ENCODE results near the gene BEND5. TPM values are rescaled to one million over a fixed set of nuclear protein-coding genes. Genes with fewer than 3 reads are reported as not detected.
A peak's percentile ranks its signal among the peaks of the same experiment; 100 is the strongest.

BEND5 gene
- total RNA-seq, 4 donors from 2014 or later, result 0.64 to 1.4 (median 0.85) TPM

DNA sequence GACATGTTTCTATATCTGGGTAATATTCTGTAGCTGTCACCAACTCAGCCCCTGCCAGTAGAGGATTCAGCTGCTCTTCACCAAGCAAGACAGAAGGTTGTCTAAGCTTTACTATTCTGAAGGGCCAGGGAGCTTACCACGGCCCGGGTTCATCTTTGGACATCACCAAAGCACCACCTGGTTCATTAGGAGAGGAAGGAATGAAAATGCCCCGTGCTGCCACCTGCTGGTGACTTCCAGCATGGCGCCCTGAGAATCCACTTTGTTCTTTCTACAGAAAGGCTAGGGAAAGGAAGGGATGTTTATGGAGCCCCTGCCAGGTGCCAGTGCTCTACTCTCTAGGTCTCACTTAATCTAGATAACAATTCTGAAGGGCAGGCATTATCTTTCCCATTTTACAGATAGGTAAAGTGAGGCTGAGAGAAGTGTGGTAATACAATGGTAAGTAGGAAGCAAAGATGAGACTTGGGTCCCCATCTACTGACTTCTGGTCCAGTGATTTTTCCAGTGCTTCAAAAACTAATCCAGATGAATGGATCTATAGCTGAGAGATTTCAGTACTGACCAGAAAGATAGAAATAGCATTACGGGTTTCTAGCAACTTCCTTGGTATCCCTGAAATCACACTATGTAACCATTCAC lies 79.5 kb downstream of the BEND5 start:
- H3K4me1 ChIP-seq, result peaks cover 10% of the 10 kb centered on the region
- TF ChIP-seq EP300 (IDR thresholded peaks at IDR 0.05), result no peak
- peak; percentile 33 to 89 for TF ChIP-seq CTCF (IDR thresholded peaks at IDR 0.05)
- H3K9me3 ChIP-seq, result no peaks in the 10 kb centered on the region
- H3K36me3 ChIP-seq, result no peaks in the 10 kb centered on the region
- H3K27me3 ChIP-seq, result peaks cover 4% of the 10 kb centered on the region
- H3K27ac ChIP-seq, result no peak overlapping the region
- 21% methylated on average over 5 of the region's 5 CpGs for WGBS
- DNase-seq (ENCODE audit: low spot score in 2 of 2), result no peak
- H3K4me3 ChIP-seq, result no peak overlapping the region

DNA sequence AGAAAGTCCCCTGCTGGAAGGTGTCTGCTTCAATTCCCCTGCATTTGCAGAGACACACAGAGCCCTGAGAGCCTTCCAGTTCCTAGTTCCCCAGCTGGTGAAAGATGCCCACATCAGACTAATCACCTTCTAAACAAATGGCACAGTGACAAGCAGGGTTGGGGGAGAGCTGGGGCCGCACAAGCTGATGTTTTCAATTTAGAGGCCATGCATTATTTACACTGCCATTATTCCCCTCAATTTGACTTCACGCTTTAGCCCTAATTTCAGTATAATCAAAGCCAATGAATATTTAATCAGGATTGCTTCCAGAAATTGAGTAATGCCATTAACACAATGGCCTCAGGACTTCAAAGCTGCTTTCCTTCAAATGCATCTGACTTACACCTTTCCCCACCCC lies 81.5 kb downstream of the BEND5 start:
- Histone ChIP-seq H3K4me1 (peaks cover 12% of the 10 kb centered on the region), H3K36me3 (no peaks in the 10 kb centered on the region), H3K4me3 (no peak overlapping the region), H3K27me3 (peaks cover 2% of the 10 kb centered on the region), H3K27ac (no peak overlapping the region), H3K9me3 (no peaks in the 10 kb centered on the region)
- no peak for TF ChIP-seq POLR2A (IDR thresholded peaks at IDR 0.05)
- no peak for TF ChIP-seq POLR2AphosphoS5 (IDR thresholded peaks at IDR 0.05)
- TF ChIP-seq CTCF (IDR thresholded peaks at IDR 0.05), result no peak
- TF ChIP-seq EP300 (IDR thresholded peaks at IDR 0.05), result no peak
- no peak for DNase-seq (ENCODE audit: low spot score in 2 of 2)
- WGBS, result 75% methylated on average over 2 of the region's 2 CpGs

DNA sequence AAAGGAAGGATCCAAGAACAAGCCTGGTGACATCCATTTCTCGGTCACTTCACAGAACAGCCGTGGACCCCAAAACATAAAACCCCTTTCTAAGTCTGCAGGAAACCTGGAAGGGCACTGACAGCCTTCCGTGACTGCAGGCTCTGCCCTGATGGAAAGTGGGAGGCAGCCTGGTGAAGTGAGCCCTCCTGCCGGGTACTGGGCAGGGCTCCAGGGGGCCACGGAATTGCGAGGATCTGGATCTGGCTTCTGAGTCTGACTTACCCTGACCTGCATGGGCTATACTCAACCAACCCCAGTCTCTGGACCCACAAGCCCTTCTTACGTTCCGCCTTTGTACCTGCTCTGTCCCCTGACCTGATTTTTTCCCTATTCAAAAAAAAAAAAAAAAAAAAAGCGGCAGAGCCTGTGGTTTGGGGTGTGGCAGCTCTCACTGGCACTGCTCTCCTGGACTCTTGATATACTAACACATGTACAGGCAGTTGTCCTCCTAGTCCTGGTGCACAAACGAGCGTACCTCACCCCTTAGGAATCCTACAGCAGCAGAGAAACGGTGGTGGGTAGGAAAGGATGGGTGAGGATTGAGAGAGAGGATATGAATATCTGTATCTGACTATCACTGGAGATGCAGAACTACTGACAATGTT lies 82.9 kb downstream of the BEND5 start:
- DNase-seq (ENCODE audit: low spot score in 2 of 2), result no peak
- Histone ChIP-seq H3K4me3 (no peak overlapping the region), H3K9me3 (no peaks in the 10 kb centered on the region), H3K27me3 (peaks cover 2% of the 10 kb centered on the region), H3K36me3 (no peaks in the 10 kb centered on the region), H3K27ac (no peak overlapping the region), H3K4me1 (peaks cover 12% of the 10 kb centered on the region)
- WGBS, result 52% methylated on average over 12 of the region's 12 CpGs
- TF ChIP-seq POLR2AphosphoS5 (IDR thresholded peaks at IDR 0.05) (no peak), CTCF (IDR thresholded peaks at IDR 0.05) (no peak), EP300 (IDR thresholded peaks at IDR 0.05) (no peak), POLR2A (IDR thresholded peaks at IDR 0.05) (no peak)

GRCh38 chr1:48693180-48693579 lies 83.5 kb downstream of the BEND5 start:
- Histone ChIP-seq H3K36me3 (no peaks in the 10 kb centered on the region), H3K27ac (no peak overlapping the region), H3K4me3 (no peak overlapping the region), H3K9me3 (no peaks in the 10 kb centered on the region), H3K27me3 (peaks cover 2% of the 10 kb centered on the region), H3K4me1 (peaks cover 12% of the 10 kb centered on the region)
- no peak for DNase-seq (ENCODE audit: low spot score in 2 of 2)
- TF ChIP-seq POLR2A (IDR thresholded peaks at IDR 0.05) (no peak), POLR2AphosphoS5 (IDR thresholded peaks at IDR 0.05) (no peak), CTCF (IDR thresholded peaks at IDR 0.05) (no peak), EP300 (IDR thresholded peaks at IDR 0.05) (no peak)
- 55% methylated on average over 9 of the region's 11 CpGs for WGBS

DNA sequence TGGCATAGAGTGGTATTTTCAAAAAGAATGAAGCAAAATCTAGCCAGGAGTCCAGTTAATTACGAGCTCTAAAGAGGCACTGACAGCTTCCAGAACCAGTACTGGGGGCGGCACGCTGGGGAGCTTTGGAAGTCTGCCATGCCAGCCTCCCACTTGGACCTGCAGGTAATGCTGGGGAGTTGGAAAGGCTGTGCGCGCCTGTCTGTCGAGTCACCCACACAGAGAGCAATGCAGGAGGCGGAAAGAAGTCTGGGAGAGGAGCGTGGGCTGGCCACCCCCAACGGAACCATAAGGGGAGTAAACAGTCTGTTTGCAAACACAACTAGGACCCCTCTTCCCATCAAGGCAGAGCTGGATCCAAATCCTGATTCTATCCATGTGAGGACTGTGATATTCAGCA lies 84.5 kb downstream of the BEND5 start:
- Histone ChIP-seq H3K4me1 (peaks cover 12% of the 10 kb centered on the region), H3K4me3 (no peak overlapping the region), H3K27me3 (peaks cover 2% of the 10 kb centered on the region), H3K27ac (no peak overlapping the region), H3K36me3 (no peaks in the 10 kb centered on the region), H3K9me3 (no peaks in the 10 kb centered on the region)
- 81% methylated on average over 9 of the region's 9 CpGs for WGBS
- TF ChIP-seq POLR2AphosphoS5 (IDR thresholded peaks at IDR 0.05) (no peak), EP300 (IDR thresholded peaks at IDR 0.05) (no peak), CTCF (IDR thresholded peaks at IDR 0.05) (no peak), POLR2A (IDR thresholded peaks at IDR 0.05) (no peak)
- no peak for DNase-seq (ENCODE audit: low spot score in 2 of 2)

All from suprapubic skin (tissue), 4 donors.